ENCODE measurements around the gene VOPP1.
"Not testable (repeated sequence)": the region's sequence is repeated elsewhere in the genome, so short reads cannot be mapped to it uniquely, and the experiment has no call there.

VOPP1 gene

GRCh38 chr7:55510206-55510605 lies 62.1 kb downstream of the VOPP1 start:
- not testable (repeated sequence) for DNase-seq (ENCODE audit: low spot score)

- DNase-seq (ENCODE audit: low spot score): peak; percentile 32
Measured at GRCh38 chr7:55509322-55509721, 63.0 kb downstream of the VOPP1 start.

DNA sequence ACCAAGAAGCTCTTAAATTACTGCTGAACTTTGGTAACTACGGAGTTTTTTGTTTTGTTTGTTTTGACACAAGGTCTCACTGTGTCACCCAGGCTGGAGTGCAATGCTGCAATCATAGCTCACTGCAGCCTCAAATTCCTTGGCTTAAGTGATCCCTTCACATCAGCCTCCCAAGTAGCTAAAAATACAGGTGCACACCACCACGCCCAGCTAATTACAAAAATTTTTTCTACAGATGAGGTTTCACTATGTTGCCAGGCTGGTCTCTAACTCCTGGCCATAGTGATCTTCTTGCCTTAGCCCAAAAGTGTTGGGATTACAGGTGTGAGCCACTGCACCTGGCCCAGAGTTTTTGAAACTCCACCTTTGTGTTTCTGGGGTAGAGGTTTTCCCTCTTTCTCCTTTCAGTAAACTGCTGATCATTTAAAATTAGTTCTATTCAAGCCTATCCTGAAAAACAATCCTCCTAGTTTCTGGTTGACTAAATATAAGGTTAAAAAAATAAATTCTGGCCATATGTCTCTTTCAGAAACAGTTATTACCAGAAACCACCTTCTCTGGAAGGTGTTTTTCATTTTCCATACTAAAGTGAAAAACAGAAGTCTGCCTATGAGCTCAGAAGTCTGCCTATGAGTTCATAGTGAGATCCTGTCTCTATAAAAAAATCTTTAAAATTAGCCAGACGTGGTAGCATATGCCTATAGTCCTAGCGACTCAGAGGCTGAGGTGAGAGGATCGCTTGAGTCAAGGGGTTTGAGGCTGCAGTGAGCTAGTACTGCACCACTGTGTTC lies 63.9 kb downstream of the VOPP1 start:
- DNase-seq (ENCODE audit: low spot score): no peak

DNA sequence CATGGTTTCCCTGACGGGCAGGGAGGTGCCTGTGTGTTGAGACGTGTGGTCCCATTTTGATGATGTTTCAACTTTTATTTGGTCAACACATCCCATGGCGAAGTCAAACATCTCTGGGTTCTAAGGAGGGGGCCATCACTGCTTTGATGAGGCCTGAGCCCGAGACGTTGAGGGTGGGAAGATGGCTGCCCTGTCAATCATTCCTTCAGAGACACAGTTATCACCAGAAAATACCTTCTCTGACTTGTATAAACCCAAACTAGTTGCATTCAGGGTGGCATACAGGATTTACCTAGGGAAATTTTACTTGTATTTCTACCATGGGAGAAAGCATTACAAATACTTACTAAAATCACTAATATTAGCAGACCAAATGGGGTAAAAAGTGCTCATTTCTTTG lies 64.6 kb downstream of the VOPP1 start:
- no peak for DNase-seq (ENCODE audit: low spot score)

- no peak for DNase-seq (ENCODE audit: low spot score)
Measured at GRCh38 chr7:55504967-55505658, 67.2 kb downstream of the VOPP1 start.

GRCh38 chr7:55504093-55504859 lies 68.0 kb downstream of the VOPP1 start:
- peak; percentile 73 for DNase-seq (ENCODE audit: low spot score)

GRCh38 chr7:55502858-55503440 lies 69.4 kb downstream of the VOPP1 start:
- DNase-seq (ENCODE audit: low spot score): no peak

GRCh38 chr7:55502124-55502857 lies 70.0 kb downstream of the VOPP1 start:
- DNase-seq (ENCODE audit: low spot score): no peak

DNA sequence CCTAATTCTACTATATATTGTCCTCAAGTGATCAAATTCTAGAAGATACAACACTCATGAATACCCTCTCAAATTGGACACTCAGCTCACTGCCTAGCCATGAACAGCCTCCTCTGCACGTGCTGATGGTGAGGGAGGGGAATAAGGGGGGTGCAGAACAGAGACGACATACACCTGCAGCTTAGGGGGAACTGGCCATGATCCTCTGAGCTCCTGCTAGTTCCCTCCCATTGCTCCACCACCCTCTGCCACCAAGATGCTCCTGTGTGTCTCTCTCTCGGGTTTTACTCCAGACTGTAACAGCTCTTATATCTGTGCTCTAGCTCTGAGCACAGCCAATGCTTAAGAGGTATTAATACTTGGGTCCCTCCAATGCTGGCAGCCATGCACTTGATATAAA lies 70.7 kb downstream of the VOPP1 start:
- DNase-seq (ENCODE audit: low spot score): no peak

GRCh38 chr7:55500117-55500756 lies 72.1 kb downstream of the VOPP1 start:
- DNase-seq (ENCODE audit: low spot score): no peak

- no peak for DNase-seq (ENCODE audit: low spot score)
Measured at GRCh38 chr7:55499591-55499990, 72.7 kb downstream of the VOPP1 start.

DNA sequence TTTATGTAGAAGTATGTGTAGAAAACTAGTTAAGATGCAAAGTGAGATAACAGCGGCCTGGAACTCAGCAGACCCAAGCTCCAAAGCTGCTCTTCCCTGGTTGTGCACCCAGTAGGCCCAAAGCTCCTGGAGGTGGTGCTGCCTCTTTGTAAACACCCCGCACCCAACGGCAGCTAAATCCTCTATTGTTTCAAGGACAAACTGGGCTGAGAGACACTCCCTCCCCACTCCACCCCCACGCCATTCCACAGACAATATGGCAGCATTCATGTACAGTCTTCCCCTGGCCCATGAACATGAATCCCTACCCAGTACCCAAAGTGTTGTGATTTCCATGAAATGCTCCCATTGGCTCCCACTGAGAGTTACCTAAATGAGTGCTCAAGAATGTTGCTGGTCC lies 73.5 kb downstream of the VOPP1 start:
- DNase-seq (ENCODE audit: low spot score): no peak

DNA sequence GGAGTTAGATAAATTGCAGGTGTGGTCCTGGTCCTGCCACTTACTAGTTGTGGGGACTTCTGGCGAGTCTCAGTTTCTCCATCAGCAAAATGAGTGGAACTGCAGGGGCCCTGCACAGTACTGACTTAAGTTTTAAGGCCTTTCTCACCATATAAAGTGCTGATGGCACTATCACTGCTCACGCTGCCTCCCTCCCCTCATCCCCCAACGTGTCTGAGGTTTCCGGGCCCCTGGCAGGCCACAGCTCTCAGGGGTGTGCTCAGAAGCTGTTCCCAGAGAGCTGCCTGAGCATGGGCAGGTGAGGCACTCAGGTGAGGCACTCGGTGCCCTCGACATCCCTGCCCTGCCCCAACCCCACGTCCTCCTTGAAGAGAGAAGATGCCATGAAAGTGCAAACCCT lies 74.2 kb downstream of the VOPP1 start:
- no peak for DNase-seq (ENCODE audit: low spot score)

GRCh38 chr7:55497521-55497920 lies 74.8 kb downstream of the VOPP1 start:
- DNase-seq (ENCODE audit: low spot score): no peak

- no peak for DNase-seq (ENCODE audit: low spot score)
Measured at GRCh38 chr7:55496906-55497305, 75.4 kb downstream of the VOPP1 start.

GRCh38 chr7:55494951-55495350 lies 77.4 kb downstream of the VOPP1 start:
- no peak for DNase-seq (ENCODE audit: low spot score)

DNA sequence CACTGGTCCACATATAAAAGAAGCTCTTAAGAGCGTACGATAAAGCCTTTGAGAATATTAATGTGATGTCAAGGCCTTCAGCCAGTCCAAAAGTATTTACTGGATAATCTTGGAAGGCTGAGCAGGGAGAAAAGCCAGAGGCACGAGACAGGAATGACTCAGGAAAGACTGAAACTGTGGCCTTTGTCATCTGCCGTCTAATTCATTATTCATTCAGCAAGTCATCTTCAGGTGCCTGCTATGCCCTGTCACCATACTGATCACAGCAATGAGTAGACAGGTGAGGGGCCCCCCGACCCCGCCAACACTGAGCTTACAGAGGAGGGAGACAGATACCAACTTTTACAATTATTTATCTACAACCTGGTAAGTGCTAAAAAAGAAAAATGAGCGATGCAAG lies 78.9 kb downstream of the VOPP1 start:
- DNase-seq (ENCODE audit: low spot score): peak; percentile 67

DNA sequence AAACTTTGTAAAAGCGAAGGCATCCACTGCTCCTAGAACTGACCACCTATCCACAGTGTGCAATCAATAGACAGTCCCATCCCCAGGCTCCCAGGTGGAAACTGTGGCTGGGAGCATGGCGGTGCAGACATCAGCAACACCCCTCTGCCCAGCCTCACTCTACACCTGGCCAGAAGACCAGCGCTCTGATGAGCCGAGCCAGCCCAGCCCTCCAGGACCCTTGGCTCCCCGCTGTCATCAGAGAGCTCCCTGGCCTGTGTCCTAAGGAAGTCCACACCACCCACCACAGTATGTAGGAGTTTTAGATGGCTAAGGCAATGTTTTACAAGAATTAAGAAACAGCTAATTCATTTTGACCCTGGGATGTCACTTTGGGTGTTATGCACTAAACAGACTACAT lies 81.0 kb downstream of the VOPP1 start:
- DNase-seq (ENCODE audit: low spot score): no peak

GRCh38 chr7:55490099-55490498 lies 82.2 kb downstream of the VOPP1 start:
- DNase-seq (ENCODE audit: low spot score): no peak

- no peak for DNase-seq (ENCODE audit: low spot score)
Measured at GRCh38 chr7:55489552-55489951, 82.8 kb downstream of the VOPP1 start.

DNA sequence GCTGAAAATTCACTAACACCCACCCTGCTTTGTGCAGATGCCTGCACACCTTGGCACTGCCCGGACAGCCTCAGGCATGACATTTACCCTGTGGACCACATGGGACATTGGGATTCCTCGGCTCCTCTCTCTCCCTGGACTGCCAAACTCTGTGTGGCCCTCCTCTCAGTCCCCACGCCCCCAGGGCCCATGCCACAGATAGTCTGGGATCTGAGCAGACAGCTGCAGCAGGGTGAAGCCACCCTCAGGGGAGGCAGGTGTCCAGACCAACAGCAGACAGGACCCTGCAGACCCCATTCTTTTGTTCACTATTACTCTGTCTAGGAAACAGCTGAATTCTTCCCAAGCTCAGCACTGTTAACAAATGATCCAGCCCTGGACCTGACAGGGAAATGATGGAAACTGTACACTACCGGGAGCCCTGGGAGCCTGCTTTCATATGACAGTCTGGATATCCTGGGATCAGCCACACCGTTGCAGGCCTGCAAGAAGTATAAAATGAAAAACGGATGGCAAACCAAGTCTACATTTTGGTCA lies 83.4 kb downstream of the VOPP1 start:
- no peak for DNase-seq (ENCODE audit: low spot score)
